Stimulated activated CD4-positive, alpha-beta T cell treated with anti-CD3 and anti-CD28 coated beads, TNF-alpha, amount 100 ng/mL, for 1 hour (primary cell): Measurements from ENCODE around the gene SALL2.

Experiments
- DNase-seq, 3 donors: peaks; one replicate each; pipeline ENCODE4 v3.0.0-alpha.2; 2020; ENCODE audit warnings: low read depth in 3 of 3, low spot score in 1 of 3

SALL2 gene

GRCh38 chr14:21528381-21529348 lies 2.5 kb upstream of the SALL2 start:
- no peak for DNase-seq

DNA sequence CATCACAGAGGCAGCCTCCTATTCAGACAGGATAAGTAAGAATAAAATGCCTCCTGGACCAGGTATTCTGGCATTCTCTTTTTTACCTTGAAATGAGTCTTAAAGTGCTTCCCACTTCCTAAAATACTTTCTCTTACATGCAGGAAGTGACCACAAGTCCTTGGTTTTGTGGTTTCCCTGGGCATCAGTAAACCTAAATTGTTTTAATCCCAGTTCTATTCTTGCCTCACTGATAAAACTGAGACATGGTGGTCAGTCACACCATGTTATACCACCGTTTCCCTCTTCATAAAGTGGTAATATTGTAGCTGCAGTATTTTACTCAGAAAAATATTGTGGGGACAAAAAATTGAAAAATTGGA lies 1.2 kb upstream of the SALL2 start:
- DNase-seq = no peak

DNA sequence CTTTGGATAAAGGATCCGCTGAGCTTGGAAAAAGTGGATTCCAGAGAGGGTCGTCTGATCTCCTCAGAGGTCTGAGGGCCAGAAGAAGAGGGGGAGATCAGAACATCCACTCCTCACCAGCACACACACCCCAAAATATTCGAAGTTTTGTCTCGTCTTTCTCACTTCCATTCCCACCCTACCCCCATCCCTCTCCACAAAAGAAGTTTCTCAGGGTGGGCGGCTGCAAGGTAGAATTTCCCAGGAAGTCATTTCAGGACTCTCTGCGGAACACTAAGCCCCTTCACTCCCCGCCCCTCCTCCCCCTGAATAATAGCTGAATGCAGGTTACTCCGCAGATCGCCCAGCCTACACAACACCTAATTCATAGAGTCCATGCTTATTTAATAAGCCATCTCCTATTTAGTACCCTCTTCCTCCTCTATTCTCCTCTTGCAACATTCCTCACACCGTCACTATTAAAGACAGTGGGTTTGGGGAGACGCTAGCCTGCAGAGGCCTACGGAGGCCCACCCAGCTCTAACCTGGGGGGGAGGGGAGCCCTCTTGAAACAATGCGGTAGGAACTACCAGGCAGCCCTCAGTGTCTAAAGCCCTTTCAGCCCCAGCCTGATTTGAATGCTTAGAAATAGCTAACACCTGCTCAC lies 649 bp upstream of the SALL2 start:
- no peak for DNase-seq

DNA sequence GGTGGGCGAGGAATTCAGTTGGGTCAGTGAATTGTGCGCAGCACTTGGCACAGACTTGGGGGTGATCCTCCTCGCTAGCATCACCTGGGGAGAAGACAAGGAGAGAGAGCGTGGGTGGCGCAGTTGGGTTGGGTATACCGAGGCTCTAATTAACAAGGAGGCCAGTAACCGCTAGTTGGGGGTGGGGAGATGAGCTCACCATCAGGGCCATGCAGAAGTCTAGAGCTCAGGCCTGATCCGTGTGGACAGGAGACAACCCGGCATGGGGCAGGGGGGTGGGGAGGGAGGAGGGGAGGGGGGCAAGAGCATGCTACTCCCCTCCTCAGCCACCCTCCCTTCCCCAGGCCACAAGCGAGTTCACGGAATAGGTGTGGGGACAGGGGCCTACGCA lies 580 bp downstream of the SALL2 start:
- DNase-seq = no peak

DNA sequence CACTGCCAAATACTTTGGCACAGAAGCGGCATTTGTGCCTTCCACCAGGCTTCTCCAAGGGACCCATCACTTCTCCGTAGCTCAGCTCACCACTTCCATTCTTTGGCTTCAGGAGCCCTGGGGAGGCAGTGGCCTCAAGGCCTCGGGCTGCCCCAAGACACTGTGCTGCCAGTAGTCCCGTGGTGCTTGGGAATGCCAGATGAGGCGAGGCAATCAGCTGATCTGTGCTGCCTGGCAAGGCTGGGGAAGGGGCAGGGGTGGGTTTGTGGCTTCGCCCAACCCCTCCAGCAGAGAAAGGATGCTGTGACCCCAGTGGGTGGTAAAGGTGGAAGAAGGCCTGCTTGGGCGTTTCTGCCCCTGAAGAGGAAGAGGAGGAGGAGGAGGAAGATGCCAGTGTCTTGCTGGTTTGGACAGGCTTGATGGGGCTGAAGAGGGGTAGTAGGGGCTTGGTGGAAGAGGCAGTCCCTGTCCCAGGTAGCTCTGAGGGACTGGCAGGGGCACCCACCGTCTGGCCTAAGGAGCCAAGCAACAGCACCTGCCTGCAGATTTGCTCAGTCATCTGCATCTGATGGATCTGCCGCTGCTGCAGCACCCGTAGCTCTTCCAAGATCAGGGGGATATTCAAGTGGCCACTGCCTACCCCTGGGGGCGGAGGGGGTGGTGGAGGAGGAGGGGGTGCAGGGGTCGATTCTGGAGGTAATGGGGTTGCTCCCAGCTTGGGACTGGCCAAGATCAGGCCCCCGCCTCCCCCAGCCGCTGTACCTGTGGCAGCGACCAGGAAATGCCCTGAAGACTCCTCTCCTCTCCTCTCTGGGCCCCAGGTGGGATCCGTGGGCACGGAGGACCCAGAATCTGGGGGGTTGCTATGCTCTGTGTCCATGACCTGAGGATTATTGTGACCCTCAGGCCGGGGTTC lies 1.3 kb downstream of the SALL2 start:
- no peak for DNase-seq

DNA sequence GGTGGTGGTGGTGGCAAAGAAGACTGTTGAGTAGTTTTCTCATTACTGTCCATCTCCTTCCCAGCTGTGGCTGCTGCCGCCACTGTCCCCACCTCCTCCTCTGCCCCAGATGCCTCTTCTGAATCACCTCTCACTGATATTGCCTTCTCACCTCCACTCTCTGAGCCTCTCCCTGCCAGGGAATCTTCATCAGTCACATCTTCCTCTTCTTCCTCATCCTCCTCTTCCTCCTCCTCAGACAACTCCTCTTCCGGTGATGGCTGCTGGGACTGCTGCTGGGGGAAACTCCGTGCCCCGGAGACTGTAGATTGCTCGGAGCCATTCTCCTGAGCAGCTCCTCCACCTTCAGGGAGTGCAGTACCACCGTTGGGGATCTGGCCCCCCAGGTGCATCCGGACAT lies 2.9 kb downstream of the SALL2 start:
- no peak for DNase-seq

- no peak for DNase-seq
These were observed 4.6 kb downstream of the SALL2 start for GRCh38 chr14:21521501-21521900.

GRCh38 chr14:21520767-21521166 lies 5.4 kb downstream of the SALL2 start:
- no peak for DNase-seq

GRCh38 chr14:21518725-21519124 lies 7.4 kb downstream of the SALL2 start:
- DNase-seq = no peak

DNA sequence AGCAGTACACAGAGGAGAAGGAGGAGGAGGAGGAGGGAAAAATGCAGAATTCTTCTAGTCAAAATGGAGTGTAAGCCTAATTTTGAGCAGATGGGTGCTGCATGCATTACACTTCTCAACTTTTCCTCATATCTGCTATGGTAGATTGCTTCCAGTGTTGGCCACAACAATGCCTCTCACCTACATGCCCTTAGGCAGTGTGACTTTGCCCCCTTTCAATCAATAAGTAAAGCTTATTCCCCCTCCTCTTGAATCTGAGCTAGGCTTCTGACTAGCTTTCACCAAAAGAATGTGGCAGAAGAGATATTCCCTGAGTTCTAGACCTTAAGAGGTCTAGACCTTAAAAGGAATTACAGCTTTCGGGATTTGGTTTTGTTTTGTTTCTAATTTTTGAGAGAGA lies 11.8 kb downstream of the SALL2 start:
- no peak for DNase-seq

- DNase-seq = peak; percentile 81 to 84 (median 82)
These were observed 15.2 kb downstream of the SALL2 start, which contains the start of gene METTL3 for GRCh38 chr14:21510735-21511657. Gene METTL3 (minus strand): TSS chr14:21511340. CDS start chr14:21511223, 117 bp downstream.

DNA sequence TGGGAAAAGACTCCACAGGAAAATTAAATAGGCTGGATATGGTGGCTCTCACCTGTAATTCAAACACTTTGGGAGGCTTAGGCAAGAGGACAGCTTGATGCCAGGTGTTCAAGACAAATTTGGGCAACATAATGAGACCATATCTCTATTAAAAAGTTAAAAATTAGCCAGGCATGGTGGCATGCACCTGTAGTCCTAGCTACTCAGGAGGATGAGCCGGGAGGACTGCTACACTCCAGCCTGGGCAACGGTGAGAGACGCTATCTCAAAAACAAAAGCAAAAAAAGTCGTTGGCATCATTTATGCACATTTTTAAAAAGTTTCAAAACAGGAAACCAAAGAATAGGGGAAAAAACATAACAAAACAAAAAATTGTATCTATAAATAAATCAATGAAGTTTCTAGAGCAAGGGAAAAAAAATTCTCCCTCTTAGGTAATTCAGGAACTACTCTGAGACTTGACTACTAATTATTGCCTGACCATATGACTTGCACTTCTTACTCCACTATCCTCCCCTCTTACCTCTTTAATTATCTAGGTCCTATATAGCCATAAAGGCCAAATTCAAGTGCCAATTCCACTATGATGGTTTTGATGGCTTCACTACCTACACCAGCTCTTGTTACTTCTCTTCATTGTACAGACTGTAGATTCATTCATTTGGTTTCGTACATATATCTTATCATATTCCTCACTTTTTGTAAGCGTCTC lies 16.6 kb downstream of the SALL2 start:
- DNase-seq = no peak

- no peak for DNase-seq
These were observed 19.6 kb downstream of the SALL2 start for GRCh38 chr14:21506557-21506956.

DNA sequence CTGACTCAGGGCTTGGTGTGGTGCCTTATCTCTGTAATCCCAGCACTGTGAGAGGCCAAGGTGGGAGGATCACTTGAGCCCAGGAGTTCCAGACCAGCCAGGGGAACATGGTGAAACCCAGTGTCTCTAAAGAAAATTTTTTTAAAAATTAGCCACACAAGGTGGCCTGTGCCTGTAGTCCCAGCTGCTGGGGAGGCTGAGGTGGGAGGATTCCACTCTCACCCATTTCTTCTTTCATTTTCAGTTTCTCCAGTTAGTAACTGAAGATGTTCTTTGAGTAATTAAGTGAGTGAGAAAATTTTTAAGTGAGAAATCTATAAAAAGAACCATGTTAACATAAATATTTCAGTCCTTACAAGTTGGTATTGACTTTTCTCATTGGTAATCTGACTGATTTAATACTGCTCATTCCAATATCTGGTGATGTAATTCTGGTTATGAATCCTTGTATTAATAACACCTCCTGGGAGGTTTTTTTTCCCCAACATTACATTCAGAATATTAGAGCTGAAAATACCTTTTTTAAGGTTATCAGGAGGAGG lies 21.1 kb downstream of the SALL2 start:
- no peak for DNase-seq

DNA sequence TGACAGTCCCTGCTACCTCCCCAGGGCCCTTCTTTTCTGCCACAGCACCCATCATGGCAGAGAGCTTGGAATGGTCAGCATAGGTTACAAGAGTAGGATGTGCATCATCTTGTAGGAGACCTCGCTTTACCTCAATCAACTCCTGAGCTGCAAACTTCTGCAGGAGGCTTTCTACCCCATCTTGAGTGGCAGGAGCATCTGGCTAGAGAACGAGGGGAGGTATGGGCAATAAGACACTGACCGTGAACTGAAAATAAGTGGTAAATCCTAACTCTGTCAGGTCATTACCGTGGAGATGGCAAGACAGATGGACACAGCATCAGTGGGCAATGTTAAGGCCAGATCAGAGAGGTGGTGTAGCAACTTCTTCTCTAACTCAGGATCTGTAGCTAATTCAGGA lies 22.8 kb downstream of the SALL2 start:
- no peak for DNase-seq

GRCh38 chr14:21501568-21501967 lies 24.6 kb downstream of the SALL2 start:
- no peak for DNase-seq

- no peak for DNase-seq
These were observed 27.3 kb downstream of the SALL2 start for GRCh38 chr14:21498540-21499526.

- no peak for DNase-seq
These were observed 29.7 kb downstream of the SALL2 start for GRCh38 chr14:21496453-21496852.
